IPS-18c (cell line): ENCODE measurements around the gene SLC5A5.

Experiments used
- H3K4me3 ChIP-seq: 2 replicates; pipeline ENCODE4 v1.7.0; 2013; ENCODE audit warnings: low read depth, mild to moderate bottlenecking, low read length, moderate library complexity; ENCODE audit not compliant: insufficient read depth
- H3K9me3 ChIP-seq: one replicate; pipeline ENCODE4 v1.6.1; 2013; ENCODE audit warnings: mild to moderate bottlenecking, low read length, moderate library complexity; ENCODE audit not compliant: control insufficient read depth, insufficient read depth

Gene SLC5A5

DNA sequence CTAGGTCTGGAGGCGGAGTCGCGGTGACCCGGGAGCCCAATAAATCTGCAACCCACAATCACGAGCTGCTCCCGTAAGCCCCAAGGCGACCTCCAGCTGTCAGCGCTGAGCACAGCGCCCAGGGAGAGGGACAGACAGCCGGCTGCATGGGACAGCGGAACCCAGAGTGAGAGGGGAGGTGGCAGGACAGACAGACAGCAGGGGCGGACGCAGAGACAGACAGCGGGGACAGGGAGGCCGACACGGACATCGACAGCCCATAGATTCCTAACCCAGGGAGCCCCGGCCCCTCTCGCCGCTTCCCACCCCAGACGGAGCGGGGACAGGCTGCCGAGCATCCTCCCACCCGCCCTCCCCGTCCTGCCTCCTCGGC, at the start of gene SLC5A5:
SLC5A5 (plus strand) TSS at position 68 of the 373 bp plus-strand sequence. CDS start 375 bp downstream, outside the sequence.
- H3K4me3 ChIP-seq, result peak within 1 kb of the TSS; percentile 20; the same call in 1 of the 2 replicates
- H3K9me3 ChIP-seq, result no peaks in the 10 kb centered on the region

- H3K4me3 ChIP-seq, result no peak overlapping the region
- peaks cover 3% of the 10 kb centered on the region for H3K9me3 ChIP-seq
These were observed 47.4 kb upstream of the SLC5A5 start for GRCh38 chr19:17824339-17824738.

- Histone ChIP-seq H3K9me3 (peaks cover 3% of the 10 kb centered on the region), H3K4me3 (no peak overlapping the region)
These were observed 45.2 kb upstream of the SLC5A5 start for GRCh38 chr19:17826508-17827056.

DNA sequence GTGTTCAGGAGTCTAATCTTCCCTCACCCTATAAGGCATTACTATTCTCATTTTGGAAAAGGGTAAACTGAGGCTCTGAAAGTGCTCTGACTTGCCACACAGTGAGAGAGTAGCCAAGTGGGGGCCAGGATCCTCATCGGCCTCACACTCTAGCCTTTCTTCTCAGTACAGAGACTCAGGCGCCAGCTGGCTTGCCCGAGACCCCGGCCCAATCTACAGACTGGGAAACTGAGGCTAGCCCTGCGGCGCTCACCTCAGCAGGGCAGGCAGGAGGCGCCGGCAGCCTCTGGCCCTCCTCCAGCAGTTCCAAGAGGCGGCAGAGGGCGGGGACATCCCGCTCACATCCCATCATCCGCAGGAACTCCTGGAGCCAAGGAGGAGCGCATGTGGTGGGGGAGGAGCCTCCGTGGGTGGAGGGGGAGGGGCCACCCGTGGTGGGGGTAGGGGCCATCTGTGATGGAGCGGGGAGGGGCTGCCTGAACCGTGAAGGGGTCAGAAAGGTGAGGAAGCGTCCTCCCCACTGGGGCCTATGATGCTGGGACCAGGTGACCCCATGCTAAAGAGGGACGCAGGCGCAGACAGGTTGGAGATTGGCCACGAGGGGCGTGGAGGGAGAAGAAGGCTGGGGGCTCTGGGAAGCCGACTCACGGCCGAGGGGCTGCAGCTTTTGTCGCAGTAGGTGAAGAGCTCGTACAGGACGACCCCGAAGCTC, 41.7 kb upstream of the SLC5A5 start:
- H3K4me3 ChIP-seq, result peak overlapping the region; percentile 57
- peaks cover 3% of the 10 kb centered on the region for H3K9me3 ChIP-seq

DNA sequence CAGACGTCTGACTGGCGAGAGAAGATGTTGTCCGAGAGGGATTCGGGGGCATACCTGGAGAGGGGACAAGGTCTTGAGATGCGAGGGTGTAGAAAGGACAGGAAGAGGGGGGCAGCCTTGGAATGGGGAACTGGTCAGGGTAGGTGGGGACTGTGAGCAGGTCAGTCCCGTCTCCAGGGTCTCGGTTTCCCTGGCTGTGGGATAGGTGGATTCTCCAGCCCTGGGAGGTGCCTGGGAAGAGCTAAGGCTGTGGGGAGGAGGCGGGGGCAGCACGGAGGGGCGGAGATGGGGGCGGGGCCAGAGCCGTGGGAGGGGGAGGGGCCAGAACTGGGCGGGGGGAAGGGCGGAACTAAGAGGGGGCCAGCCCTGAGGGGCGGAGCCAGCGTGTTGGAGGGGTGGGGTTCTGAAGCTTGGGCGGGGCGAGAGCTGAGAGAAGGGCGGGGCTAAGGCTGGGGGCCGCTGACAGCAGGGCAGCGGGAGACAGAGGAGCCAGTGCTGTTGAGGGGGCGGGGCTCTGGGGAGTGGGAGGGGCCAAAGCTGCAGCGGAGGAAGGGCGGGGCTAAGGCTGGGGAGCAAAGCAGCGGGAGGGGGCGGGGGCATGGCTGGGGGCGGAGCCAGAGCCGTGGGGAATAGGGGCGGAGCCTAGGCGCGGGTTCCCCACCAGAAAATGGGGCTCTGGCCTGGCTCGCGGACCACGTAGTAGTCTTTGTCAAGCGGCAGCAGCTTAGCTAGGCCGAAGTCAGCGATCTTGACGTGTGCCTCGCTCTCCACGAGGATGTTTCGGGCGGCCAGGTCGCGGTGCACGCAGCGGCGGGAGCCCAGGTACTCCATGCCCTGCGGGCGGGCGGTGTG, 41.0 kb upstream of the SLC5A5 start:
- Histone ChIP-seq H3K9me3 (peaks cover 3% of the 10 kb centered on the region), H3K4me3 (peak overlapping the region; percentile 62)

DNA sequence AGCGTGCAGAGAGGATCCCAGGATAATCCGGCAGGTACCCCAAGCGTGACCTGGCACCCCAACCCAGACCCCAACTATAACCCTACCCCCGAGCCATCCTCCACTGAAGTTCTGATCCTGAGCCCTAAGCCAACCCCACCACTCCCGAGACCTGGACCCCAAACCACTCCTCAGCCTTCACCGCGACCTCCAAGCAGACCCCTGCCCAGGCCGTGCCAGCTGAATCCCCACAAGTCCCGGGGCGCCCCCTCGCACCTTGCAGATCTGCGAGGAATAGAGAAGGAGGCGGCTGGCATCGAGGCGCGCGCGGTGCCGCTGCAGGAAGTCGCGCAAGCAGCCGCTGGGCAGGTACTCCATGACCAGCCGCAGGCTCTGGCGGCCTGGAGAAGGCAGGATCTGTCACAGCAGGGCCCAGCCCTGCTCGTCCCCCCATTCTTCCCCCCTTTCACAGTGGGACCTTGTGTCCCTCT, 40.3 kb upstream of the SLC5A5 start:
- H3K4me3 ChIP-seq, result peak overlapping the region; percentile 62
- peaks cover 1% of the 10 kb centered on the region for H3K9me3 ChIP-seq

DNA sequence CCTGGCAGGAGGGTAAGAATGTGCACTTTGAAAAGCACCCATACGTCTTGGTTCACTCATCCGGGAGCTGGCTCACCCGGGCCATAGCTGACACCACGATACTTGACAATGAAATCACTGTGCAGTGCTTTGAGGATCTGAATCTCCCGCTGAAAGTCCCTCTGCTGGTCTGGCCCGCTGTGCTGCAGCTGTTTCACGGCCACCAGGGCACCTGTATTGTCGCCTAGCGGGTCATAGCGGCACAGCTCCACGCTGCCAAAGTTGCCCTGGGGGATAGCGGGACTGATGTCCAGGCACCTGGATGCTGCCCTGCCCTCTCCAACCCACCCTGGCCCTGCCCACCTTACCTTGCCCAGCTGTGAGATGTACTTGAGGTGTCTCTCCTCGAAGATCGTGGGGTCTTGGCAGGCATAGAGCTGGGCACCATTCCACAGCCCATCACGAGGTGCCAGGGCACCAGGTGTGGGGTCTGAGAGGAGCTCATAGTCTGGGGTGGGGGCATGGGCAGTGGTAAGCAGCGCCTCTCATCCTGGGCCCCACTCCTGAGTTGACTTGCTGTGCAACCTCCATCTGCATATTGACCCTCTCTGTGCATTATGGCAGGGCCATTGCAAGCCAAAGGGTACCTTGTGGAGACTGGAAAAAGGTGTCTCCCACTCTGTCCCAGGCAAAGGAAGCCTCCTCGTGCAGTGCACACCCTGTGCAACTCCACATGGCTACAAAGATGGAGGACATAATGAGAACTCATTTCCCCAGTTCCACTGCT, 39.1 kb upstream of the SLC5A5 start:
- Histone ChIP-seq H3K4me3 (no peak overlapping the region), H3K9me3 (no peaks in the 10 kb centered on the region)

DNA sequence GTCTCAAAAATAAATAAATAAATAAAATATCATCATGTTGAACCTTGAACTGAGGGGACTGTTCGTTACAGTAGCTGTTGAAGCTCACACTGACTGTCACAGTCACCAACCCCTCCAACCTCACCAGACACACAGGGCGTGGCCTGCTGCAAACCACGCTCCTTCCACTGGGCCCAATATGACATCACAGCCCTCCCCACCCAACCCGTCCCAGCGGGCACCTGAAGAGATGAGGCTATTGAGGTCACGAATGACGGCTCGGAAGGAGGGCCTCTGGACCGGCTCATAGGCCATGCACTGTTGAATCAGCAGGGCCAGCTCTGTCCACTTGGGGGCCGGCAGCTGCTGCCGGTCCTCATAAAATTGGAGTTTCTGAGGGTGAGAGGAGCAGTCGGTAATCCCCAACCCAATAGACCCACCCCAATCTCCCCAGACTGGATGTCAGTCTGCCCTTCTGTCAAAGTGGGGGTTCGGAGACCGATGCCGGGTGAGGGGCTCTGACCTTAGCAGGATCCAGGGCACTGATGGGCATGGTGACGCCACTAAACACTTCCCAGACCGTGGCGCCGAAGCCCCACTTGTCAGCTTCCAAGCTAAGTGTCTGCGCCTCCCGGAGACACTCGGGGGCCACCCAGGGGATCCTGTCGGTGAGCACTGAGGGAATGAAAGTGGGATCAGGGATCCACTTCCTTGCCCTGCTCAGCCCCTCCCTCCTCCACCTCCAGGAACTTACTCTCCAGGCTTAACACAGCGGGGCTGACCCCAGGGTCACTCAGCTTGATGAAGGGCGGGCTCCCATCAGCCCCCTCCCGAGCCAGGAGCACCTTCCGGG, 37.2 kb upstream of the SLC5A5 start:
- H3K4me3 ChIP-seq, result no peak overlapping the region
- H3K9me3 ChIP-seq, result no peaks in the 10 kb centered on the region

DNA sequence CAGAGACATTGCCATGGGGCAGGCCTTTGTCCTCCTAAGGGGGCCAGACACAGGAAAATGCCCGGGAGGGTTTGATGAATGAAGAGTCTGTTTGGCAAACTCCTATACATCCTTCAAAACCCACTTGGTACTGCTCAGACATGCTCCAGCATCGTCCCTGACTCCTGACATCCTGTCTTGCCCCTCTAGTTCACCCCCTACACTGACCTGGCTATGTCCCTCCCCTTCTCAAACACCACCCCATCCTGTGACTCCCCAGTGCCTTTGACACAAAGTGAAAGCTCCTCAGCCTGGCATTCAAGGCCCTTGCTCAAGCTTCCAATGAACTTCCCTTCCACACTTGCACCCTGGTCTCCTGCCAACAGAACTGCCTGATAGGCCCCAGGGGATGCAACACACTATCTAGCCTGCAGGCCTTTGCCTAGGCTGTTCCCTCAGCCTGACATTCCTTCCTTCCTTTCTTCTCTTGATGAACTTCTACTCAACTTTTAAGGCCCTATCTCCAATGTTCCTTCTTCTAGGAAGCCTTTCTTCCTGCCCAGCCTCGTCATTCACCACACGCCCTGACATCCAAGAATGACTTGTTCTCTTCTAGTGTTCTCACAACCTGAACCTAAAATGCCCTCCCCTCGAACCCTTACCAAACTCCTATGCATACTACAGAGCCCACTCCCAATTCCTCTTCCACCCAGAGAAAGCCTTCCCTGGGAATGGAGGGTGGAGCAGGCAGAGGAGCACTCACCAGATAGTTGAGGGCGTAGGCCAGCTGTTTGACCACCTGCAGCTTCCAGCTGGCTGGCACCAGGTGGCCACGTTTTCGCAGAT, 36.4 kb upstream of the SLC5A5 start:
- Histone ChIP-seq H3K9me3 (no peaks in the 10 kb centered on the region), H3K4me3 (no peak overlapping the region)

DNA sequence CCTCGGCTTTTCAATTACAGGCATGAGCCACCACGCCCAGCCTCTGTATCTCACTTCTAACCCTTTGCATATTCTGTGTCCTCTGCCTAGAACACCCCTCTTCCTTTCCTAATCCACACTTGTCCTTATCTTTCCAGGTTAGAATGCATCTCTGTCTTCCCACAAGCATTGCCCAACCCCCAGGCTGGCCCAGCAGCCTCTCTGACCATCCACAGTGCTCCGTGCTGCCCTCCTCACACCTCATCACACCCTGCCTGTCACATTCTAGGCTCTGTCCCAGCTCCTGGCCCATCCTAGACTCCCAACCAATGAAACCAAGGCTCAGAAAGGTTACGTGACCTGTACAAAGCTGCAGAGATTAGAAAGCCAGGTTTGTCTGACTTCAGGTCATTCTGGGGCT, 35.2 kb upstream of the SLC5A5 start:
- no peak overlapping the region for H3K4me3 ChIP-seq
- H3K9me3 ChIP-seq, result no peaks in the 10 kb centered on the region

DNA sequence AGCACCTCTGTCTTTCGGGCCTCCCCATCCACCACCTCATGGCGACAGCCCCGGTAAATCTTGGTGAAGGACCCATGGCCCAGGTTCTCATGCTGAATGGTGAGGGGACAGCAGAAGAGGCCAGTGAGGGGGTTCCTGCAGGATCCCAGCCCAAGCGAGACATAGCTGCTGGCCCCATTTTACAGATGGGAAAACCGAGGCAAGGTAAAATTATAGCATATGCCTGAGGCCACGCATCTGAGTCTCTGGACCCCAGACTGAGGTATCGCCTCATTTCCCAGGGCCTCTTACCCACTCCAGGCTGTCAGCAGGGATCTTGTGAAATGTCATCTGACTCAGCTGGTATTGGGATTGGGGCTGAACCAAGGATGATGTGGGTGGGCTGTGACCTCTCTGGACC, 33.8 kb upstream of the SLC5A5 start:
- no peak overlapping the region for H3K4me3 ChIP-seq
- H3K9me3 ChIP-seq, result no peaks in the 10 kb centered on the region

GRCh38 chr19:17840019-17840418, 31.7 kb upstream of the SLC5A5 start:
- Histone ChIP-seq H3K4me3 (no peak overlapping the region), H3K9me3 (no peaks in the 10 kb centered on the region)

DNA sequence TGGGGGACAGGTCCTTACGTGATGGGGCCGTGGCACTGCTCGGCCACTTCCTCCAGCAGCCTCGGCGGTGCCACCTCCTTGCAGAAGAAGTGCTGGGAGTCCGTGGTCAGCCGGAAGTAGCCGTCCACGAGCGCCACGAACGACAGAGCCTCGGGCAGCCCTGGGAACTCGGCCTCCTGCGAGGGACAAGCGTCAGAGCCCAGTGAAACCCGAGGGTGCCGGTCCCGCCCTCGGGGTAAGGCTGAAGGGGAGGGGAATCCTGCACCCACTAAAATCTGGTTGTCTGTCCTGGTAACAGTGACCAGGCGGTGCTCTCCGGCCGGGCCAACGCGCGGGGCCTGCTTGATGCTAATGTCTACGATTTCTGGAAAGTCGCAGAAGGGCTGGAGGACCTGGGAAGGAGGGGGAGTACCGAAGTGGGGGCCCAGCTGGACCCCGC, 30.4 kb upstream of the SLC5A5 start:
- H3K4me3 ChIP-seq, result peak overlapping the region; percentile 41
- no peaks in the 10 kb centered on the region for H3K9me3 ChIP-seq

GRCh38 chr19:17841810-17842662, 29.7 kb upstream of the SLC5A5 start:
- Histone ChIP-seq H3K4me3 (peak overlapping the region; percentile 64), H3K9me3 (no peaks in the 10 kb centered on the region)

DNA sequence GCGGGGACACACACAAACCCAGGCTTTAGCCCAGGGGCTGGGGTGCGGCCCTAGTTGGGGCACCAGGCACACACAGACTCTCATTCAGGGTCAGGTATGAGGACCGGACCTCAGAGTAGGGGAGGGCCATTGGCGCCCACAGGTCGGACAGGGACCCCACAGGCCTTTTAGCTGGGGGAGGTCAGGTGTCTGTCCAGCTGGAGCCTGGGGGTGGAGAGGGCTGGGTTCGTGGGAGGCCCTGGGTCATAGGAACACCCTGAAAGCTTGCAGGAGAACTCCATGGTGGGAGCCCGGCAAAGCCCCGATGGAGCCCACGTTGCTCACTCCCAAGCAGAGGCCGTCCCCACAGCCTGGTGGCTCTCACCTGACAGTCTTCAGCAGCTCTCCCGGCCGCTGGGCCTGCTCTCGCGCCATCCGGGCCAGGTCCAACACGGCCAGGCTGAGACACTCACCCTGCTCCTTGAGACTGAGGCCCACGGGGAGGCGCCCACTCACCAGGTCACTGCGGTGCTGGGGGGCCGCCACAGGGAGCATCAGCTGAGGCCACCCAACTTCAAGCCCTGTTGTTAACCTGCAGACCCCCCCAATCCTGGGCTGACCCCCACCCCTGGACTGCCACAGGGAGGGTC, 29.0 kb upstream of the SLC5A5 start:
- Histone ChIP-seq H3K4me3 (peak overlapping the region; percentile 64), H3K9me3 (no peaks in the 10 kb centered on the region)
